T-helper 17 cell (primary cell): ENCODE measurements around the gene PSAPL1. TPM values are rescaled to one million over a fixed set of nuclear protein-coding genes. Genes with fewer than 3 reads are reported as not detected.

Source experiments
- total RNA-seq, 4 donors: library from RNA in 2 of 4; stranded (reverse) in 2 of 4; gene quantifications; one replicate each; pipeline ENCODE4 v1.2.3 and lab custom pipeline; 2022 to 2026

PSAPL1 gene
- total RNA-seq, 2 donors from 2014 or later, result not detected

Other genes with a start within 250 kb of the PSAPL1 start
- not detected for gene SORCS2, start 242.4 kb downstream of the PSAPL1 start, total RNA-seq